Epidermal melanocyte (primary cell): Measurements from ENCODE around the gene F8A1.
A peak's percentile ranks its signal among the peaks of the same experiment; 100 is the strongest.
"Not testable (repeated sequence)": the region's sequence is repeated elsewhere in the genome, so short reads cannot be mapped to it uniquely, and the experiment has no call there.

ENCODE experiments used
- DNase-seq: peaks from one replicate; pipeline ENCODE4 v3.0.0; 2011; ENCODE audit warnings: low spot score; ENCODE audit not compliant: insufficient read length

Gene F8A1

GRCh38 chrX:154886069-154886788 lies at the start of gene F8A1:
Gene F8A1 (plus strand): TSS chrX:154886355. CDS start chrX:154886375, 20 bp downstream.
- not testable (repeated sequence) for DNase-seq

DNA sequence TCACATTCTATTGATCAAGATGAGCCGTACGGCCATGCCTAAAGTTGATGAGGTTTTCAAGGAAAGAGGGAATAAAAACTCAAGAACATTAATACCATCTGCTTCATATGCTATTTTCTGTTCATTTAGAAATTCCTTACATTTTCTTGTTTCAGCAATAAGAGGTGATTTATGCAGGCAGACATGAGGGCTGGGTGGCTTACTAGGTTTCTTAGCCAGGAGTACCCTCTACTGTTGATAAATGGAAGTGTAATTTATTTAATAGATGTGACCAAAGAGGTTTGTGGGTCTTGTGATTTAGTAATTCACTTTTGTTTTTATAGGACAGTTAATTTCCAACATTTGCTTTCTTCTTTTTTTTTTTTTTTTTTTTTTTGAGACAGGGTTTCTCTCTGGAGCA lies 45.3 kb upstream of the F8A1 start:
- DNase-seq: peak; percentile 38

DNA sequence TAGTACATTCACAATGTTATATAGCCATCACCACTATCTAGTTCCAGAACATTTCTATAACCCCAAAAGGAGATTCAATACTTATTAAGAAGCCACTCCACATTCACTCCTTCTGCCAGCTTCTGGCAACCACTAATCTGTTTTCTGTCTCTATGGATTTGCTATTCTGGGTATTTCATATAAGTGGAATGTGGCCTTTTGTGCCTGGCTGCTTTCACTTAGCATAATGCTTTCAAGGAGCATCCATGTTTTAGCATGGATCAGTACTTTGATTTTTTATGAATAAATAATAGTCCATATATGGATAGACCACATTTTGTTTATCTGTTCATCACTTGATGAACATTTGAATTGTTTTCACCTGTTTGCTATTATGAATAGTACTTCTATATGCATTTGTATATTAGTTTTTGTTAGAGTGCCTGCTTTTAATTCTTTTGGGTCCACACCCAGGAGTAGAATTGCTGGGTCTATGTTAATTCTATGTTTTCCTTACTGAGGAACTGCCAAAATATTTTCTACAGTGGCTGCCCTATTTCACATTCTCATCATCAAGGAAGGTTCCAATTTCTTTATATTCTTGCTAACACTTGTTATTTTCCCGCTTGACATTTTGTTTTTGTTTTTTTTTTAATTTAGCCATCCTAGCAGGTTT lies 35.1 kb upstream of the F8A1 start:
- no peak for DNase-seq

- DNase-seq: no peak
Measured at GRCh38 chrX:154855256-154855655, 30.9 kb upstream of the F8A1 start.

DNA sequence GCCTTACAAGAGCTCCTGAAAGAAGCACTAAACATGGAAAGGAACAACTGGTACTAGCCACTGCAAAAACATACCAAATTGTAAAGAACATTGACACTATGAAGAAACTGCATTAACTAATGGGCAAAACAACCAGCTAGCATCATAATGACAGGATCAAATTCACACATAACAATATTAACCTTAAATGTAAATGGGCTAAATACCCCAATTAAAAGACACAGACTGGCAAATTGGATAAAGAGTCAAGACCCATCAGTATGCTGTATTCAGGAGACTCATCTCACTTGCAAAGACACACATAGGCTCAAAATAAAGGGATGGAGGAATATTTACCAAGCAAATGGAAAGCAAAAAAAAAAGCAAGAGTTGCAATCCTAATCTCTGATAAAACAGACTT lies 17.6 kb upstream of the F8A1 start:
- not testable (repeated sequence) for DNase-seq

DNA sequence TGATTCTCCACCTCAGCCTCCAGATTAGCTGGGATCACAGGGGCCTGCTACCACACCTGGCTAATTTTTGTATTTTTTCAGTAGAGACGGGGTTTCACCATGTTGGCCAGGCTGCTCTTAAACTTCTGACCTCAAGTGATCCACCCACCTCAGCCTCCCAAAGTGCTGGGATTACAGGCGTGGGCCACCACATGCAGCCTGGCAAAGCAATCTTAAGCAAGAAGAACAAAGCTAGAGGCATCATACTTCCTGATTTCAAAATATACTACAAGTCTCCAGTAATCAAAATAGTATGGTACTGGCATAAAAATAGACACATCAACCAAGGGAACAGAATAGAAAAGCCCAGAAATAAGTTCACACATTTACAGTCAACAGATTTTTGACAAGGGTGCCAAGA lies 12.8 kb upstream of the F8A1 start:
- DNase-seq: no peak

DNA sequence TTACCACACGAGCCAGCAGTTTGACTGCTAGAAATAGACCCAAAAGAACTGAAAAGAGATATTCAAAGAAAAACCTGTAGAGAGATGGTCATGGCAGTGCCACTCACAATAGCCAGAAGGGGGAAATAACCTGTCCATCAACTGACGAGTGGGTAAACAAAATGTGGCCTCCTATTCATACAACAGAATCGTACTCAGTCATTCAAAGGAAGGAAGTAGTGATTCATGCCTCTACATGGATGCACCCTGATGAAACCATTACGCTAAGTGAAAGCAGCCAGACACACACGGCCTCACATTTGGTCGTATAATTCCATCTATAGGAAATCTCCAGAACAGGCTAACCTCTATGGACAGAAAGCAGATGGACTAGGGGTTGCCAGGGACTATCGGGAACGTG lies 2.1 kb upstream of the F8A1 start:
- DNase-seq: not testable (repeated sequence)

DNA sequence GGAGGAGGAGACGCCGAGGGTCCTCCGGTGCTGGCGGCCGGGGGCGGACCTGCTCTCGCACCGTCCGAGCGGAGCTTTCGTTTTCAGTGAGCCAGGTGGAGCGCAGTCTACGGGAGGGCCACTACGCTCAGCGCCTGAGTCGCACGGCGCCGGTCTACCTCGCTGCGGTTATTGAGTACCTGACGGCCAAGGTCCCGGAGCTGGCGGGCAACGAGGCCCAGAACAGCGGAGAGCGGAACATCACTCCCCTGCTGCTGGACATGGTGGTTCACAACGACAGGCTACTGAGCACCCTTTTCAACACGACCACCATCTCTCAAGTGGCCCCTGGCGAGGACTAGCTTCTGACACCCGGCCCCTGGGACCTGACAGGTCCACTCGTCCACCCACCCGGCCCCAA lies 1.1 kb upstream of the F8A1 start:
- DNase-seq: not testable (repeated sequence)

- DNase-seq: not testable (repeated sequence)
Measured at GRCh38 chrX:154885549-154885948, 606 bp upstream of the F8A1 start.

DNA sequence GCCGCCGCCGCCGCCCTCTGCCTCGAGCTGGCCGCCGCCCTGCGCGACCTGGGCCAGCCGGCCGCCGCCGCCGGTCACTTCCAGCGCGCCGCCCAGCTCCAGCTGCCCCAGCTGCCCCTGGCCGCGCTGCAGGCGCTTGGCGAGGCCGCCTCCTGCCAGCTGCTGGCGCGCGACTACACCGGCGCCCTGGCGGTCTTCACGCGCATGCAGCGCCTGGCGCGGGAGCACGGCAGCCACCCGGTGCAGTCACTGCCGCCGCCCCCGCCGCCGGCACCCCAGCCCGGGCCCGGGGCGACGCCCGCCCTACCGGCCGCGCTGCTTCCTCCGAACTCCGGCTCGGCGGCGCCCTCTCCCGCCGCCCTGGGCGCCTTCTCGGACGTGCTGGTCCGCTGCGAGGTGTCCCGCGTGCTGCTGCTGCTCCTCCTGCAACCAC lies 650 bp downstream of the F8A1 start:
- DNase-seq: not testable (repeated sequence)

DNA sequence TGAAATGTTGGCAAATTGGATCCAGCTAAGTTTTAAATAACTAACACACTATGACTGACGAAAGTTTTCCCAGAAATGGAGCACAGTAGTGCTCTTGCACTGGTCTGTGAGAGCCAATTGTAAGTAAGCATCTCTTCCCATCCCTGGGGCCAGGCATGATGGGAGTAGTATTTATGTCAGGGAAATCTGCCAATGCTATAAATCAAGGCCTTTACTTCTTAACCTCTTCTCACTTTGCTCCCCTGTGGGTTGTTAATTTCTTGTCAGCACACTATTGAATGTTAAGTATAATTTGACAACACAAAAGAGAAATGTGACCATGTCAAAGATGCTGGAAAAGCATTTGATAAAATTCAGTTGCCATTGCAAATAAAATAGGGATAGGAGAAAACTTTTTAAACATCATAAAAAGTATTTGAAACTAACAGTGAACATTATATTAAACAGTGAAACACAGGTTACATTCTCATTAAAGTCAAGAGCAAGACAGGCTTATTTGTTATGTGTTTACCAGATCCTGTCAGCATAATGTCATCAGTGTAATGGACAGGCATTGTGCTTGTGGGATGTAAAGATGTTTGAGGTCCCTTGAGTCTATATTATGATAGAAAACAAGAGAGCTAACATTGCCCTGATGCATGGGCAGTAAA lies 5.0 kb downstream of the F8A1 start:
- DNase-seq: no peak

GRCh38 chrX:154892296-154892695 lies 6.1 kb downstream of the F8A1 start:
- DNase-seq: no peak

- no peak for DNase-seq
Measured at GRCh38 chrX:154900323-154900722, 14.2 kb downstream of the F8A1 start.

DNA sequence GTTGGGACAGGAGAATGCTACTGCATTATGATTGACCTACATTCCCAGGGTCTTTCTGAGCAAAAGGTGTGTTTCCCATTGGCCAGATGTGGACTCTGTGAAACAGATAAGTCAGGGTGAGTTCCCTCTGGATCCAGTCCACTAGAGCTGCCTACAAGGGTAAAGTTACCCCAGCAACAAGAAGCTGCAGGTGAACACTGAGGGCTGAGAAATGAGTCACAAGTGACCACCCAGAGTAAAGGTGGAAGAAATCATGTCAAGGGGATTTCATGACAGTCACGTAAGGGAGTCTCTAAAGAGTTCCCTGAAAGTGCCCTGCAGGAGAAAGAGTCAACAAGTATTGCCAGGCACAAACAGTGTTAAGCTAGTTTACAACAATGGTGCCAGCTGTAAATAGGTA lies 16.3 kb downstream of the F8A1 start:
- no peak for DNase-seq

DNA sequence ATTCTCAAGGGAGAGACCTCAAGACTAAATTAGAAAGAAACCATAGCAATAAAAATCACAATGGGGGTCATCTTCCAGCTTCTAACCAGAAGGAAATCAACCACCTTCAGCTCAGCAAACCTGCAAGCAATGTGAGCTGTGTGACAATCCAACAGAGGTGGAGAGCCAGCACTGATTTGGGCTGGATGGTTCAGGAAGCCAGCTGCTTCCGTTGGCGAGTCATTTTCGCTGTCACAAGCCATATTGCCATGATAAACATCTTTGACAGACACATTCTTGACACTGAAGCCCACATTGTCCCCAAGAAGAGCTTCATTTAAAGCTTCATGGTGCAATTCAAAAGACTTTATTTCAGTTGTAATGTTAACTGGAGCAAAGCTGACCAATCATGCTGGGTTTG lies 22.7 kb downstream of the F8A1 start:
- DNase-seq: no peak

DNA sequence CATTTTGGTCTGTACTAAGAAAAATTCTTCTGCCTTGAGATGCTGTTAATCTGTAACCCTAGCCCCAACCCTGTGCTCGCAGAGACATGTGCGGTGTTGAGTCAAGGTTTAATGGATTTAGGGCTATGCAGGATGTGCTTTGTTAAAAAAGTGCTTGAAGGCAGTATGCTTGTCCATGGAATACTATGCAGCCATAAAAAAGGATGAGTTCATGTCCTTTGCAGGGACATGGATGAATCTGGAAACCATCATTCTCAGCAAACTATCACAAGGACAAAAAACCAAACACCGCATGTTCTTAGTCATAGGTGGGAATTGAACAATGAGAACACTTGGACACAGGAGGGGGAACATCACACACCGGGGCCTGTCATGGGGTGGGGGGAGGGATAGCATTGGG lies 23.9 kb downstream of the F8A1 start:
- DNase-seq: not testable (repeated sequence)

GRCh38 chrX:154910528-154910927 lies 24.4 kb downstream of the F8A1 start:
- DNase-seq: not testable (repeated sequence)

DNA sequence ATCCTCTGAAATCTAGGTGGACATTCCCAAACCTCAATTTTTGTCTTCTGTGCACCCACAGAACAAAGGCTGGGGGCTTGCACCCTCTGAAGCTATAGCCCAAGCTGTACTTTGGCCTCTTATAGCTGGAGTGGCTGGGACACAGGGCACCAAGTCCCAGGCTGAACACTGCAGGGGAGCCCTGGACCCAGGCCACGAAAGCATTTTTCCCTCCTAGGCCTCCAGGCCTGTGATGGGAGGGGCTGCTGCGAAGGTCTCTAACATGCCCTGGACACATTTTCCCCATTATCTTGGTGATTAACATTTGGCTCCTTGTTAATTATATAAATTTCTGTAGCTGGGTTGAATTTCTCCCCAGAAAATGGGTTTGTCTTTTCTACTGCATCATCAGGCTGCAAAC lies 27.9 kb downstream of the F8A1 start:
- no peak for DNase-seq

DNA sequence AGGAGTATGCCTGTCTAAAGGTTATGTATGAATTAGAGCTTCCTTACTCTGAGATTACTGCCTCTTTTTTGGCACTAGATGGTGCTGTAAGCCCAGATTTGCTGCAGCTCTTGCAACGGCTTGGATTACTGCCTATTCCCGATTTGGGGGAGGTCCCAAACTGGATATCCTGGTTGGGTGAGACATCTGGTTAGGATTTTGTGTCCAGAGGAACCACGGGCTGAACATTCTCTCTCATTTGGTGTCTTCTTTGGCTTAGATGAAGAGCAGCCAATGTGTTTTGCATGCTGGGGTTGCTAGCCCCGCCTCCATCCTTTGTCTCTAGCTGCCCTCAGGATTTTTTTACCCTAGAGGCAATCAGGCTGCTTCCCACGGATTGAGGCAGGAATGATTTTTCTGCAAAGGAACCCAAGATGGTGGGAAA lies 31.9 kb downstream of the F8A1 start:
- peak; percentile 44 for DNase-seq

DNA sequence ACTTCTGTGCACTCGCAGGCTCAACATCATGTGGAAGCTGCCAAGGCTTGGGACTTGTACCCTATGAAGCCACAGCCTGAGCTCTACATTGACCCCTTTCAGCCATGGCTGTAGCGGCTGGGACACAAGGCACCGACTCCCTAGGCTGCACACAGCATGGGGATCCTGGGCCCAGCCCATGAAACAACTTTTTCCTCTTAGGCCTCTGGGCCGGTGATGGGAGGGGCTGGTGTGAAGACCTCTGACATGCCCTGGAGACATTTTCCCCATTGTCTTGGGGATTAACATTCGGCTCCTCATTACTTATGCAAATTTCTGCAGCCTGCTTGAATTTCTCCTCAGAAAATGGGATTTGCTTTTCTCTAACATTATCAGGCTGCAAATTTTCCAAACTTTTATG lies 38.6 kb downstream of the F8A1 start:
- DNase-seq: not testable (repeated sequence)
